ENCODE results near the gene PMEPA1. TPM values are rescaled to one million over a fixed set of nuclear protein-coding genes. Genes with fewer than 3 reads are reported as not detected.

Gene PMEPA1
- total and polyA plus RNA-seq, 2 donors (not counting 3 experiments of a cell fraction or from before 2014, with no cell fraction given), result 31.6 to 33.2 TPM

- Histone ChIP-seq H3K4me2 (ENCODE audit: insufficient read depth, low read length) (no peak overlapping the region), H2AFZ (ENCODE audit: low read depth, low read length) (no peak overlapping the region), H4K20me1 (replicated peaks; ENCODE audit: control insufficient read depth, extremely low read depth, insufficient read depth, low read length) (no peaks in the 10 kb centered on the region), H3K36me3 (ENCODE audit: control insufficient read depth in 2 of 2, extremely low read depth in 1 of 2, insufficient read depth in 2 of 2, low read length in 2 of 2) (peaks cover 0 to 6% of the 10 kb centered on the region in 2 experiments), H3K9ac (replicated peaks; ENCODE audit: extremely low read depth, insufficient read depth, low read length) (no peak overlapping the region), H3K4me1 (ENCODE audit: control insufficient read depth, extremely low read depth, insufficient read depth, low read length) (peaks cover 15% of the 10 kb centered on the region), H3K27ac (ENCODE audit: insufficient read depth, low read depth, low read length) (no peak overlapping the region), H3K27me3 (ENCODE audit: control insufficient read depth in 2 of 2, insufficient read depth in 2 of 2, low read length in 2 of 2) (no peaks in the 10 kb centered on the region), H3K79me2 (ENCODE audit: control insufficient read depth, insufficient read depth, low read length) (peaks cover 80% of the 10 kb centered on the region), H3K4me3 (replicated peaks in 1 of 3; ENCODE audit: insufficient read depth in 1 of 3, low read depth in 1 of 3, low read length in 3 of 3) (no peak overlapping the region), H3K9me1 (replicated peaks; ENCODE audit: control insufficient read depth, extremely low read depth, insufficient read depth, low read length) (no peaks in the 10 kb centered on the region), H3K9me3 (replicated peaks; ENCODE audit: control insufficient read depth, insufficient read depth, low read length) (no peaks in the 10 kb centered on the region)
- no TSS peak for BruUV-seq (replicated peaks)
- DNase-seq (ENCODE audit: low read depth, low spot score) (no peak), FAIRE-seq (no peak)
- intact Hi-C loops (cut with micrococcal nuclease) (no loop called here), dilution Hi-C loops (cut with MboI; ENCODE audit: extremely low pct_ligation_motif_present, low sequenced_read_pairs) (no loop called here)
- no peak for TF ChIP-seq MYC (IDR thresholded peaks at IDR 0.05; ENCODE audit: low read depth, low read length)
- no peak for TF ChIP-seq JUN (IDR thresholded peaks at IDR 0.05; ENCODE audit: borderline replicate concordance, insufficient read depth, insufficient read length, low read depth)
- TF ChIP-seq POLR2AphosphoS5 (IDR thresholded peaks at IDR 0.05; ENCODE audit: insufficient read depth, low read depth, low read length), result no peak
- TF ChIP-seq POLR2A (IDR thresholded peaks at IDR 0.05; ENCODE audit: low read depth, low read length), result no peak
- TF ChIP-seq FOS (IDR thresholded peaks at IDR 0.05; ENCODE audit: borderline replicate concordance, insufficient read depth, low read length), result no peak
- no peak for TF ChIP-seq GATA2 (IDR thresholded peaks at IDR 0.05; ENCODE audit: insufficient read depth, insufficient read length, low read depth, low read length)
- no peak for TF ChIP-seq CTCF (IDR thresholded peaks at IDR 0.05; ENCODE audit: extremely low read depth in 1 of 2, insufficient read depth in 1 of 2, low read depth in 1 of 2, low read length in 2 of 2)
- no peak for TF ChIP-seq MAX (IDR thresholded peaks at IDR 0.05; ENCODE audit: insufficient read depth, insufficient read length)
- no peak for TF ChIP-seq EZH2 (IDR thresholded peaks at IDR 0.05; ENCODE audit: borderline replicate concordance, low read depth, low read length, severe bottlenecking)
- ChIA-PET POLR2A (no interaction called here), CTCF (no interaction called here)
Observed at GRCh38 chr20:57704245-57704644, 5.6 kb downstream of the PMEPA1 start.

Measured in endothelial cell of umbilical vein (primary cell).